Measurements from ENCODE around the gene PGBD2.
A peak's percentile ranks its signal among the peaks of the same experiment; 100 is the strongest.
"Not testable (repeated sequence)": the region's sequence is repeated elsewhere in the genome, so short reads cannot be mapped to it uniquely, and the experiment has no call there.

PGBD2 gene, protein sequence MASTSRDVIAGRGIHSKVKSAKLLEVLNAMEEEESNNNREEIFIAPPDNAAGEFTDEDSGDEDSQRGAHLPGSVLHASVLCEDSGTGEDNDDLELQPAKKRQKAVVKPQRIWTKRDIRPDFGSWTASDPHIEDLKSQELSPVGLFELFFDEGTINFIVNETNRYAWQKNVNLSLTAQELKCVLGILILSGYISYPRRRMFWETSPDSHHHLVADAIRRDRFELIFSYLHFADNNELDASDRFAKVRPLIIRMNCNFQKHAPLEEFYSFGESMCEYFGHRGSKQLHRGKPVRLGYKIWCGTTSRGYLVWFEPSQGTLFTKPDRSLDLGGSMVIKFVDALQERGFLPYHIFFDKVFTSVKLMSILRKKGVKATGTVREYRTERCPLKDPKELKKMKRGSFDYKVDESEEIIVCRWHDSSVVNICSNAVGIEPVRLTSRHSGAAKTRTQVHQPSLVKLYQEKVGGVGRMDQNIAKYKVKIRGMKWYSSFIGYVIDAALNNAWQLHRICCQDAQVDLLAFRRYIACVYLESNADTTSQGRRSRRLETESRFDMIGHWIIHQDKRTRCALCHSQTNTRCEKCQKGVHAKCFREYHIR

DNA sequence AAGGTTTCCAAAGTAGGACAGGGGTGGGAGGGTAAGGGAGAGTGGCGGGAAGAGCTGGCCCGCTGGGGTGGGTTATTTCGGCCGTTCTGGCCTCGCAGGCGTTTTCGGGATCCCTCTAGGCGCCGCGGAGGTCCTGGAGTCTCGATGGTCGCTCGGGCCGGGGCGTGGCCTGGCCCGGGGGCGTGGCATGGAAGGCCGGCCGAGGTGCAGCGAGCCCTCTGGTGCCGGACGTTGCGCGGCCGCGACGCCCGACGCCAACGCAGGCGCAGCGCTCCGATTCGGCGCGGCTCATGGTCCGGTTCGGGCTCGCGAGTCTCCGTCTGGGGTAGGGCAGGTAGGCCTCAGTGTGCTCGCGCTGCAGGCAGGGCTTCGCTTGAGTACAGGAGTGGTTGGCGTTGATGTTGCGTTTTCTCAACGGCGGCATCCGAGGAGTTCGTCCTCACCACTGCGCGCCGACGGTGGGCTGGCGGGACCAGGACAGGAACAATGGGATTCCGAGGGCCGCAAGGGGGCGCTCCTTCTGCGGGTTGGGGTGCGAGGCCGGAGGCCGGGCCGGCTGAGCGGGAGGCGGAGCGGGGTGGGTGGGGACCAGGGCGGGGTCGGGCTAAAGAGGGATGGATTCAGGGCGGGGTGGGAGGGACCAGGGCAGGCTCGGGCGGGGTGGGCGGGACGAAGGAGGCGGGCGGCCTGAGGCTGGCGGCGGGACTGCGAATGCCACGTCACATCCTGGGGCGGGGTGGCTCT, at the start of gene PGBD2:
Gene PGBD2, plus strand, starts transcription at position 227 of the 744 bp plus-strand sequence. CDS start 7,628 bp downstream, outside the sequence.
- peak; percentile 97 for DNase-seq

DNA sequence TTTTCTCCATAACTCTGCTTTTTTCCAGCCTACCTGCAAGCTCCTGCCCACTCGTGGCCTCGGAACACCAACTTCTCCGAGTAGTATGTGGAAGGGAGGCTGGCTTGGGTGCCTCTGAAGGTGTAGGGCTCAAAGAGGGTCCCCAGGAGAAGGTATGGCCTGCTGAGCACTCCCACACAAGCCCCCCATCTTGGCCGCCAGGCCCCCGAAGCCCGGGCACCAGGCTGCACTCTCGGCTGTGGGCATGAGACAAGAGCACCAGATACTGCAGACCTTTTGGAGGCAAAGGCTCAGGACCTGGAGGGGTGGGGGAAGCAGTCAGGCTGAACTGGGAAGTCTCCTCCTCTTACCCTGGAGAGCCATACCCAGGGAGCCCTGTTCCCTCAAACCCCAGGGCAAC, 48.8 kb upstream of the PGBD2 start:
- no peak for DNase-seq

DNA sequence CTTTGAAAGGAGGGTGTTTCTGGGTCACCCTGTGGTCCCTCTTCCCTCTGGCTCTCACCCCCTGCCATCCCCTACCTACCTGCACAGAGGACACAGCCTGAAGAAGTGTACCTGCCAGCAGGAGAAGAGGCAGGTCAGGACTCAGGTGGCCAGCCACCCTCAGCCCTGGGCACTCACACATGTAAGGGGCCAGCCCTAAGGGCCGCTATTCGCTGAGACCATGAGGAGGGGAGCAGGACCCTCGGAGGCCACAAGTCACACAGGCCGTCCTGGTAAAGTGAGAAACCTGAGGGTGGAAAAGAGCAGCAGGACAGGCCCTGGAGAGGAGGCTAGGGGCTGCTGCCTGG, 48.3 kb upstream of the PGBD2 start:
- no peak for DNase-seq

DNA sequence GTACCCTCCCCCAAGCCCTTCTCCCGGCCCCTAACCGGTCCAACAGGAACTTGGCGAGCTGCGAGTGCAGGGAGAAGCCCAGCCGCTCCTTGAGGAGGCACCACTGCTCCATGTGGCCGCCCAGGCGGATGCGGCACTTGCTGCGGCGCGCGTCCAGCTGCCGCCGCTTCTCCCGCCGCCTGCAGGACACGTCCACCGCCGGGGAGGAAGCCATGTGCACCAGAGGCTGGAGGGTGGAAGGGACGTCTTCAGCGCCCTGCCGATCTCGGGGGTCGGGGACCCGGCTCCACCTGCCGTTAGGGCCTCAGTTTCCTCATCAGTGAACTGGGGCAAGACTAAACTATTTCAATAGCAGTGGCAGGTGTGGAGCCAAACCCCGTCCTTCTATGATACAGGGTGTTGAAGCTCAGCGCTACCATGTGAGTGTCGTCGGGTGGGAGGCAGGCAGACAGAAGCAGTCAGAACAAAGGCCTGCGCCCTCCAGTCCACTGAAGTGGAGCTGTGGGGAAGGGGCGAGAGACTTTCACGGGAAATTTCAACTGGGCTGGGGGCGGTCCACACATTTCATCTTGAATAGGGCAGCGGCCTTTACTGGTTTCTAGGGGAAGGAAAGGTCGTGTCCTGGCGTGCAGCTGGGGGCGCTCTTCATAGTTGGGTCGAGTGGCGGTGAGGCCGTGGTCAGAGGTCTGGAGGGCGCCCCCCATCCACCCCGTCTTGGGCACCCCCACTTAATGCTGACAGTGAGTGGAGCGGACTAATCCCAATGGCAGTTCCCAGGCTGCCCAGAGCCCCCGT, 47.7 kb upstream of the PGBD2 start:
- DNase-seq, result peak; percentile 55

- peak; percentile 96 for DNase-seq
Measured at GRCh38 chr1:248858891-248859889, 46.8 kb upstream of the PGBD2 start, which contains the start of gene ZNF692. Gene ZNF692, minus strand, starts transcription at chr1:248859085. Its CDS starts 776 bp downstream, at chr1:248858309.

DNA sequence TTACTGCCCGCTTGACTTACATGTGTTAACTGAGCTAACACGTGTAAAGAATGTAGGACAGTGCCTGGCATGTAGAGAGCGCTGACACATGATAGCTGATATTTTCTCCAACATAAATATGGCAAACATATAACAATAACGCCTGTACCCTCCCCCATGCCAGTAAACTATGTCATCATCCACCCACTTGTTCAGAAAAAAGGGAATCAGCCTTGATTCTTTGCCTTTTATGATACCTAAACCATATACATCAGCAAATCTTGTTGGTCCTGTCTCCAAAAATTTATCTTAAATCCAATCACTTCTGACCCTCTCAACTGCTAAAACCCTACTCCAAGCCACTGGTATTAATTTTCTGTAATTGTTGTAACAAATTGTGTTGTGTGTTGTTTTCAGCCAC, 46.0 kb upstream of the PGBD2 start:
- DNase-seq, result no peak

GRCh38 chr1:248861616-248862015, 44.4 kb upstream of the PGBD2 start:
- DNase-seq, result no peak

DNA sequence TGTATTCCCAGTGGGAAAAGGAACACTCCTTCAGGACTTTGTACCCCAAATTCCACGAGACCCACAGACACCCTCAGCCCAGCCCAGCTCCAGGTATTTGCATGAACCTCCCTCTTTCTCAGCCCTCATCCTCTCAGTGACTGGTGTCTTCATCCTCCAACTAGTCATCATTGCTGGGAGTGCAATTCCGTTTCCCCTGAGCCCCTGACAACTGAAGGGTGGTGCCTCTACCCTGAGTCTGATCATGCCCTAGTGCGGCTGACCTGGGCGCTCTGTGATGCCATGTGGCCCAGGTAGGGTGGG, 43.4 kb upstream of the PGBD2 start:
- no peak for DNase-seq

DNA sequence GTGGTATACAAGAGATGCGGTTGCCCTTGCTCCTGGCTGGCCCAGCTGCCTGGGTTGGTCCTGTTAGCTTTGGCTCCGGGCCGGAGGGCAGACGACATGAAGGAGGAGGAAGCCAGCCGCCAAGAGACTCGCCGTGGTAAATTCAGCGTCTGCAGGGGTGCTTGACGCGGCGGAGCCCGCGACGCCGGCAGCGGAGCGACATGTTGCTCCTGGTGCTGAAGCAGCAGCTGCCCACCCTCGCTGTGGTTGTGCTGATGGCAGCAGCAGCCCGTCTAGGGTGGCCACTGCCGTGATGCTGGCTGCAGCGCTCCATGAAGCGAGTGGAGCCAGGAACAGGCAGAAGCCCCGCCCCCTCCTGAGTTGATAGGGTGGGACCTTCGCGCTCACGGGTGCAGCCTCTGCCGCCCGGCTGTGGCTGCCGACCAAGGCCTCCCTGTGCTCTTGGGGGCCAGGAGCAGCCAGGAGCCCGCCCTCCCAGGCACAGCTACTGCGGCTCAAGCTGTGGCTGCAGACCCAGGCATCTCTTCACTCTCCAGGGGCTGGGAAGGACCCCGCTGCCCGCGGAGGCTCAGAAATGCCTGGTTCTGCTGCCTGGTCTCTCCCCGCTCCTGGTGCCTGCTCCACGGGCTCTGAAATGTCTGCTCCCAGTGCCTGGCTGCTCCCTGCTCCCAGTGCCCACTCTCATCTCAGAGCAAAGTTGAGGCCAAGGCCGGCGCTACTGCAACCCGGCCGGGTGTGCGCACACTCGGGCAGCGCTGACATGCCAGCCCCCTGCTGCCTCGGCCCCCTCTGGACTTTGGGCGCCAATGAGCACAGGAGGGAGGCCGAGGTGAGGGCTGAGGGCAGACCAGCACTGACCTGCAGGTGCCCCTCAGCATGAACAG, 42.8 kb upstream of the PGBD2 start:
- peak; percentile 74 for DNase-seq

GRCh38 chr1:248871837-248872401, 34.1 kb upstream of the PGBD2 start:
- no peak for DNase-seq

DNA sequence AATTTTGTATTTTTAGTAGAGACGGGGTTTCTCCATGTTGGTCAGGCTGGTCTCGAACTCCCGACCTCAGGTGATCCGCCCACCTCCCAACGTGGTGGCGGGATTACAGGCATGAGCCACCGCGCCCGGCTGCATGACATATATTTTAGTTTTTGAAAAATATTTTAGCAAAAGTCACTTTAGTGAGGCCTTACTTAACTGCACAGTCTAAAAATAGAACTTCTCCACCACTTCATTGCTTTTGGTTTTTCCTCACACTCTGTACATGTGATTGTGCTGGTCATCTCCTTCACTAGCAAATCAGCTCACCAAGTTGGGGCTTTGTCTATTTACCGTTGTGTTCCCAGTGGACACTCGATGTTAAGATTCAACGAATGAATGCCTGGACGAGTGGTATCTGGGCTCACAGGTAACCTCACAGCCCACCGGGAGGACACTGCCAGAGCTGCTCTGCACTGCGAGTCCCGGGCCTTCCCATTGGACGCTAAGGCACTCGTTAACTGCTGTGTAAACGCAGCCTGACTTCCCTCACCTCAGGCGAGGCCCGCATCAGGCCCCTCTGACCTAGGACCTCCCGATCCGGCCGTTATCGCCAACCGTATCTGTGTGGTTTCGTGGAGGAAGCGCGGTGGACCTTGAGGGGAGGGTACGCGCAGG, 33.2 kb upstream of the PGBD2 start:
- peak; percentile 62 for DNase-seq

DNA sequence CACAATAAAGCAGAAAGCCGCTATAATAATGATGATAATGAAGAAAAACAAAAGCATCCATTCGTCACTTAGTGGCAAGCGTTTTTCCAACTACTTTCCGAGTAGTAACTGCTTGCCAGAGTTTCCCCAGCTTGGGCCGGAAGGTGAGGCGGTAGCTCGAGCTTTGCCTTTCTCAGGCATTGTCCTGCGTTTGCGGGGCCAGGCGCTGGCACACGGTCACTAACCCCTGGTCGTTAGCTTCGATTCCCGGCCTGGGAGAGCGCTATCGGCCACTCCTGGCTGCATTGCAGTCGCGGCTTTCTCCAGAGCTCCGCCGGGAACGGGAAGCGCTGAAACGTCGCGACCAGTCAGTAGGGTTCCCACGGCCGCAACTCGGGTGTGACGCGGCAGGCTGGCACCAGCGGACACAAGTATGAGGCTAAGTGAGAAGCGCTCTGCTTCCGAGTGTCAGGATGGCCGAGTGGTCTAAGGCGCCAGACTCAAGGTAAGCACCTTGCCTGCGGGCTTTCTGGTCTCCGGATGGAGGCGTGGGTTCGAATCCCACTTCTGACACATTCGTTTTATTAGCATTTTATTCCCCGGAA, 32.5 kb upstream of the PGBD2 start:
- peak; percentile 97 for DNase-seq

DNA sequence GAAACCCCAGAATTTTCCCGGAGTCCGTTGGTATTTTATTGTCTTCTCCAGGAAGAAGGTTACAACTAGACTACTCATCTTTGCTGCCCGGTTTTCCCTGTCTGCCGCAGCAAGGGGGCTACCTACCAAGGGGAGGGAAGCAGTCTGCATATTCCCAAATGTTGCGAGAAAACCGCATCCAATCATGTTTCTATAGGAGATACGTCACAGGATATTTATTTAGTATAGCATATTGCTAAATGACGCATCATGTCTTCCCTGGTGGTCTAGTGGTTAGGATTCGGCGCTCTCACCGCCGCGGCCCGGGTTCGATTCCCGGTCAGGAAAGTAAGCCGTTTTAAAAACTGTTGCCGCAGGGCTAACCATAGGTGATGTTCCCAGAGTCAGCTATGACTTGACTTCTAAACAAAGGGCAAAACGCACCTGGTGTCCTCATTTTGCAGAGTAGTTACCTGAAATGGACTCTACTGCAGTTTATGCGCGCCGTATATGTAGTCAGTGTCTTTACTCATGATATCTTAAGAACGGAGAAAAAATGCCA, 32.0 kb upstream of the PGBD2 start:
- DNase-seq, result peak; percentile 82

GRCh38 chr1:248881261-248881660, 24.8 kb upstream of the PGBD2 start:
- no peak for DNase-seq

DNA sequence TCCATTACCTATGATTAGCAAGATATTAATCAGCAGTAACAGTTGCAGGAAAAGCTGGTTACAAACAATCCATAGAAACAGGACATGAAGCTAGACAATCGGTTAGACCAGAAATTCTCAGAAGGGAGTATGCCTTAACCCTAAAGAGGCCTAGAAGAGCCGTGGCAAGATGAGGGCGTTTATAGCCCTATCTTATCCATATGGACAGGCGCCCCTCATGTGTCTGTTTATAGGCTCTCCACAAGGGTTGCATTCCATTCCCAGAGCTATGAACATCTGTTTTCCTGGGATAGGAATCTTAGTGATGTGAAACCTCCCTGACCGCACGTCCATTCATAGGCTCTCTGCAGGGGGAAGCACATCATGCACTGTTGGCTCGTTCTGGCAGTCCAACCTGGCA, 23.6 kb upstream of the PGBD2 start:
- DNase-seq, result not testable (repeated sequence)

DNA sequence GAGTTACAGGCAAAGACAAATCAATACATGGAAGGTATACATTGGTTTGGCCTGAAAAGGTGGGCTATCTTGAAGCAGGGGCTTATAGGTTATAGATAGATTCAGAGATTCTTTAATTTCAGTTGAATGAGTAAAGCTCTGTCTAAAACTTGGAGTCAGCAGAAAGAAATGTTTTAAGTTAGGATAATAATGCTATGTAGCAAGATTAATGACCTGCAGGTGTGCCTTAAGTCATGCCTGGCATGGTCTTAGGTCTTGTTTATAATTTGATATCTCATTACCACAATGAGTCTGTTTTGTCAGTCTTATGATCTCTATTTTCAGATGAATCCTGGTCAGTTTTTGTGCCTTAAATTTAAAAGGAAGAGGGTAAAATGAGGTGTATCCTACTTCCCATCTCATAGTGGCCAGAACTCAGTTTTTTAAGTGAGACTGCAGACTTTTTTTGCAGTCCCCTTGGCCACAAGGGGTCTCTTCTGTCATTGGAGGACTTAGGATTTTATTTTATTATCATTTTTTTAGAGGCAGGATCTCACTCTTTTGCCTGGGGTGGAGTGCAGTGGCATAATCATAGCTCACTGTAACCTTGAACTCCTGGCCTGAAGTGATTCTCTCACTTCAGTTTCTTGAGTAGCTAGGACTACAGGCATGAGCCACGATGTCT, 21.3 kb upstream of the PGBD2 start:
- no peak for DNase-seq

DNA sequence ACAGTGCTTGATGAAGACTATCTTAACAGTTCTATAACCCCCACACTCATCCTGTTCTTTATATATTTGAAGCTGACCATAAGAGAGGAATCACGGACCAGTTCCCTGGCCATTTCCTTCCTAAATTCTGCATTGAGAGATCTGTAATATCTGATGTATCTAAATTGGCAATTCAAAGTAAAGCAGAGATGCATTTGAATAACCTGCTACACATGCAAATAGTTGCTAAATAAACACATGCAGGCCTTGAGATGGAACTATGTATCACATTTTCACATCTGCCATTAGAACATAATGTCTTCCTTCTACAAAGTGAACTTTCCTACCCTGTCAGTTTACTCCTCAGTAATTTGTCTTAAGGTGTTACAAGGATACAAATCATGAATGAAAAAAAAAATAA, 20.4 kb upstream of the PGBD2 start:
- DNase-seq, result no peak

- DNase-seq, result no peak
Measured at GRCh38 chr1:248886237-248886895, 19.7 kb upstream of the PGBD2 start.
